ENCODE results near the gene ZDHHC19.

- TF ChIP-seq CTCF (IDR thresholded peaks at IDR 0.05), result no peak
- no peak for TF ChIP-seq POLR2AphosphoS5 (IDR thresholded peaks at IDR 0.05)
- TF ChIP-seq POLR2A (IDR thresholded peaks at IDR 0.05), result no peak
- TF ChIP-seq EP300 (IDR thresholded peaks at IDR 0.05), result no peak
These were observed 18.0 kb downstream of the ZDHHC19 start for GRCh38 chr3:196193133-196193735.

All from upper lobe of left lung (tissue), 4 donors.